Measurements from ENCODE around the gene CFAP45. TPM values are rescaled to one million over a fixed set of nuclear protein-coding genes. Genes with fewer than 3 reads are reported as not detected.

The CFAP45 gene
- total and polyA plus RNA-seq, 2 experiments from 2014 or later, result not detected

- peaks cover 27% of the 10 kb centered on the region for H3K27me3 ChIP-seq
- H3K36me3 ChIP-seq, result no peaks in the 10 kb centered on the region
- no peak overlapping the region for H3K4me3 ChIP-seq
- DNase-seq (ENCODE audit: low read depth in 1 of 2, low spot score in 1 of 2), result no peak
- H3K27ac ChIP-seq, result no peak overlapping the region
- TF ChIP-seq CTCF (IDR thresholded peaks at IDR 0.05; ENCODE audit: low read depth, low read length), result no peak
- no peaks in the 10 kb centered on the region for H3K9me3 ChIP-seq (ENCODE audit: low read depth)
- no peaks in the 10 kb centered on the region for H3K4me1 ChIP-seq (ENCODE audit: low read depth)
These were observed 38.7 kb downstream of the CFAP45 start for GRCh38 chr1:159861218-159861617.

GRCh38 chr1:159860456-159860855 is 39.5 kb downstream of the CFAP45 start:
- H3K4me3 ChIP-seq, result no peak overlapping the region
- TF ChIP-seq CTCF (IDR thresholded peaks at IDR 0.05; ENCODE audit: low read depth, low read length), result no peak
- no peaks in the 10 kb centered on the region for H3K4me1 ChIP-seq (ENCODE audit: low read depth)
- DNase-seq (ENCODE audit: low read depth in 1 of 2, low spot score in 1 of 2), result no peak
- H3K9me3 ChIP-seq (ENCODE audit: low read depth), result no peaks in the 10 kb centered on the region
- H3K27me3 ChIP-seq, result peaks cover 35% of the 10 kb centered on the region
- H3K27ac ChIP-seq, result no peak overlapping the region
- H3K36me3 ChIP-seq, result no peaks in the 10 kb centered on the region

- peaks cover 41% of the 10 kb centered on the region for H3K27me3 ChIP-seq
- no peak overlapping the region for H3K4me3 ChIP-seq
- H3K27ac ChIP-seq, result no peak overlapping the region
- no peaks in the 10 kb centered on the region for H3K36me3 ChIP-seq
- H3K4me1 ChIP-seq (ENCODE audit: low read depth), result no peaks in the 10 kb centered on the region
- H3K9me3 ChIP-seq (ENCODE audit: low read depth), result no peaks in the 10 kb centered on the region
- no peak for TF ChIP-seq CTCF (IDR thresholded peaks at IDR 0.05; ENCODE audit: low read depth, low read length)
- no peak for DNase-seq (ENCODE audit: low read depth in 1 of 2, low spot score in 1 of 2)
These were observed 40.1 kb downstream of the CFAP45 start for GRCh38 chr1:159859767-159860322.

GRCh38 chr1:159857889-159858288 is 42.1 kb downstream of the CFAP45 start:
- Histone ChIP-seq H3K9me3 (ENCODE audit: low read depth) (no peaks in the 10 kb centered on the region), H3K36me3 (no peaks in the 10 kb centered on the region), H3K4me3 (no peak overlapping the region), H3K27ac (no peak overlapping the region), H3K27me3 (peaks cover 50% of the 10 kb centered on the region), H3K4me1 (ENCODE audit: low read depth) (peaks cover 8% of the 10 kb centered on the region)
- TF ChIP-seq CTCF (IDR thresholded peaks at IDR 0.05; ENCODE audit: low read depth, low read length), result no peak
- DNase-seq (ENCODE audit: low read depth in 1 of 2, low spot score in 1 of 2), result no peak

- H3K27me3 ChIP-seq, result peaks cover 50% of the 10 kb centered on the region
- TF ChIP-seq CTCF (IDR thresholded peaks at IDR 0.05; ENCODE audit: low read depth, low read length), result no peak
- H3K9me3 ChIP-seq (ENCODE audit: low read depth), result no peaks in the 10 kb centered on the region
- H3K27ac ChIP-seq, result no peak overlapping the region
- no peak for DNase-seq (ENCODE audit: low read depth in 1 of 2, low spot score in 1 of 2)
- H3K4me3 ChIP-seq, result no peak overlapping the region
- H3K4me1 ChIP-seq (ENCODE audit: low read depth), result peaks cover 8% of the 10 kb centered on the region
- H3K36me3 ChIP-seq, result no peaks in the 10 kb centered on the region
These were observed 43.4 kb downstream of the CFAP45 start for GRCh38 chr1:159856576-159856975.
